HG02970 (cell line): ENCODE results near the gene ABCC4.

Experiments used
- ATAC-seq: cut with Tn5 transposase; IDR thresholded peaks from one replicate; pipeline ENCODE4 v1.9.1; 2021; ENCODE audit warnings: mild to moderate bottlenecking, moderate library complexity, moderate number of reproducible peaks; ENCODE audit not compliant: unreplicated experiment, low FRiP score

Gene ABCC4

DNA sequence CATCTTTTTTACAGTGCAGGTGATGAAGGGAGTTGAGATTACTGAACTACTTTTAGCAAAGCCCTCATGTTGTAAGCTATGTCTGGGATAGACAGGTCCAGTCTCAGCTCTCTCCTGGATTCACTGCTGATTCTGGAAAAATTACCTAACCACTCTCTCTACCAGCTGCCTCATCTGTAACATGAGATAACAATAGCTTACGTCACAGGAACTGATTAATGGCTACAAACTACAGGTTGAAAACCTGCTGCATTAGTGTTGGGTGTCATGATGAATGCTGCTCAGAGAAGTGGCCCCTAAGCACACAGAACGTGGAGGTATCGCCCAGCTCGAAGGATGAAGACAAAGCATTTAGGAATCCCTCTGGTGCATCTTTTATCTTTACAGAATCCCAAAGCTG lies 277.8 kb downstream of the ABCC4 start:
- ATAC-seq, result no peak

DNA sequence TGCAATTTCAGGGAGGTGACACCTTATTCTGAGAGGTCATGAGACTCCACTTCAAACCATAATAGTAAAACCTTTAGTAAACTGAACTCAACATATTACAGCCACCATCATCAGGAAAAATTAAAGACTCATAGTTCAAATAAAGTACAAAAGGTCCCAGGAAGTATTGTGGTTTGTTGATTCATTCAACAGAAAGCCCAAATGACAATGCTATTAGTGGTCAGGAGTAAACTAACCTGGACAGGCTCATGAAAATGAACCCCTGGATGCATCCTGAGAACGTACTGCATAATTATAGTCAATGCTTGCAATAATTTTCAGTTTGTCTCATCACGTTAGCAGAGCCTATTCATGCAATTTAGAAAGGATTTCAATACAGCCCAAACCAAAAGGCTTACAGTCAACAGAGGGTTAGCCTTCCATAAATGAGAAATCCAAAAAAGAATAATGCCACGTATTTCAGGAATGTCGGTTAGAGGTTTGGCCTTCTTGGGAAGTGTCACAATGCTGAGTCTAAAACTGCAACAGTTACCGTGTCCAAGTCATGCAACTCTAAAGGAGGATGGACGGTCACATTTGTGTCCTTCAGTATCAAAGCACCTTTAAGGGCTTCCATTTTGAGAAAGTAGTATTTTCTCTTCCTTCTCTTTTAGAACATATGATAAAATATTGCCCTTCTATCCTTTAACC lies 280.8 kb downstream of the ABCC4 start:
- no peak for ATAC-seq

DNA sequence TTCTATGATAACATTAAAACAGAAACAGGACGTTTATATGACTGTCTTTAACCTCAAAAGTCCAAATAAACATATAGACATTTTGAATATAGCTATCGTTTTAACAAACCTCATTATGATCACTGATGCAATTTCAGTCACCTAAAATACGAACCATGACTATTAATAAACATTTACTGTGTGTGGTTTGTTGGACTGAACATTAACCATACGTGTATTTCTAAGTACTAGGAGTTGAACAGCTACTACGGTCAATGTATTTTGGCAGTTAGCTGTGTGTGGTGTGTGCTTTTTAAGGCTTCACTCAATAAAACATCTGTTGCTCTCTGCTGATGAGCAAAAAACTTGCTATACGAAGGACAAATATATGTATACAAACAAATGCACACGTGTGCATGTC lies 281.4 kb downstream of the ABCC4 start:
- no peak for ATAC-seq

DNA sequence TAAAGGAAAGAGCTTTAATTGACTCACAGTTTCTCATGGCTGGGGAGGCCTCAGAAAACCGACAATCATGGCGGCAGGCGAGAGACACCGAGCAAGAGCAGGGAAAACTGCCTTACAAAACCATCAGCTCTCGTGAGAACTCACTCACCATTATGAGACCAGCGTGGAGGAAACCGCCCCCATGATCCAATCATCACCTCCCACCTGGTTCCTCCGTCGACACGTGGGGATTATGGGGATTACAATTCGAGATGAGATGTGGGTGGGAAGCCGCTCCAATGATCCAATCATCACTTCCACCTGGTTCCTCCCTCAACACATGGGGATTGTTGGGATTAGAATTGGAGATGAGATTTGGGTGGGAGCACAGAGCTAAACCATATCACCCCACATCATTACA lies 293.9 kb downstream of the ABCC4 start:
- no peak for ATAC-seq

DNA sequence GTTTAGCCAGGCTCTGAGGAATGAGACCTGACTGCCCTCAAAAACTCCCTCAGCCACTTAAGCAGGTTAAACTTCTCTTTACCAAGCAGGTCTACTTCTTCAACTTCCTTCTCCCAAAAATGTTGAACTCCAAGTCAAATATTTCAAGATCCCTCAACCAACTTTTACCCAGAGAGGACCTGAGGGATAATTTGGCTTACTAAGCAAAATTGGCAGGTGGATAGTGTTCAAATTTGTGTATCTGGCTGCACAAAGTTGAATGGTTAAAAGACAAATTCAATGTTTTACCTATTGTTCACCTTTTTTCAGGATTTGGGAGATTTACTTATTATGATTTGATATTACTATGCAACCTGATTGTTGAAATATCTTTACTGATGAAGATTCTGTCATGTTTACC lies 296.0 kb downstream of the ABCC4 start:
- ATAC-seq, result no peak

DNA sequence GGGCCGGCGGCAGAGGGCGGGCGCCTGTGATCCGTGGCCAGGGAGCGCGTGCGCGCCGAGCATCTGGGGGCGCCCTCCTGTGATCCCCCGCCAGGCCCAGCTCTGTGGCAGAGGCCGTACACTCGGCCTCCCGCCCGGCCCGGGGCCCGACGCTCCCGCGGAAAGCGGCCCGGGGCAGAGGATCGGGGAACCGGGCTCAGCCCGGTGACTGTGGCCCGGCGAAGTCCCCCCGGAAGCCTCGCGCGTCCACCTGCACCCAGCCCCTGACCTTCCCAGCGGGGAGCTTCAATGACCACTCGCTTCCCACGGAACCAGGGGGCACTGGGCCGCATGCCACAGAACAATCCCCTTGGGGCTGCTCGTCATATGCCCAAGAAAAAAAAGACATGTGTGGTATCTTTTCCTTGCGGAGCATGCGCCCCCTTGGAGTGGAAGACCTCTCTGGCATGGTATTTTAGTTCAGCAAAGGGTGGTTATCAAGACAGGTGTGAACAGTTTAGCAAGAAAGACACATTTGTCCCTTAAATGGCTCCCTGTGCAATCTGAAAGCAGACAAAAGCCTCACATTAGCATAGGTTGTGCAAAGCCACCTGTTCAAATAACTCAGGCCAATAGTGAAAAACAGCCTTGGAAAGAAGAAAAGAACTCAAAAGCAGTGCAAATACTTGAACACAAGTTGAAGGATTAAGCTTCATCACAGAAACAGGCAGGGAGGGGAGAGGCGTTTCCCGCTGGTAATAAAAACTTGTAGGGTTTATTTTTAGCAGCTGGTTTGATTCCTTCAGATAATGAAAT lies 298.0 kb downstream of the ABCC4 start:
- ATAC-seq, result no peak

DNA sequence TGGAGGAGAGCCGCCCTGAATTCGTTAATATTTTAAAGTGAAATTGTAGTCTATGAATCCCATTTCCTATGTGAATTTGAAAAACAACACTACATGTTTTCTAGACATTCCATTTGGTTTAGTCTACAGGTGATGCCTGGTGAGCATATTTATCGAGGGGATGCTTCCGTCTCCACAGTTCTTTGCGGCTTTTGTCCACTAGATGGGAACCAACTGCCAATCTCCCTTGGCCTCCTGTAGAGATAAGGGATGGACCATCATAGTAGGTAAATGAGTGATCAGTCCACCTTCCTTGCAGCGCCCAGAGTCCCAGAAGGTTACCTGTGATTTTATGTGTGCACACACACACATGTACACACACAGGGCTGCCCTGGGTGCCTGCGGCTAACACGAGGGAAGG lies 299.1 kb downstream of the ABCC4 start:
- ATAC-seq, result no peak

DNA sequence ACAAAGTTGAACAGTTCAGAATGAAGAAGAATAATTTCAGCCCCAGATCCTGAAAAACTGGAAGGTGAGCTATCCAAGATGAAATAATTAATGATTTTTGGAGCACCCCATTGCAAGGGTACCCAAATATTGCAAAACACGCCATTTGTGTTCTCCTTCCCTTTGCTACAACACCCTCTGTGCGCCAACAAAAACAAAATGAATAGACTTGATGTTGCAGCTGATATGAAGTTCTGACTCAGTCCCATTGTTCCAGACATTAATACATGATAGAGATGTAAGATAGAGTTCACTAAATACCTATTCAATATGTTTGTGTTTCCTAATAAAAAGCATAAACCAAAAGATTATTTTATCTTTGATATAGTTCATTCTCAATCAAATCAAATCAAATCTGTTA lies 301.4 kb downstream of the ABCC4 start:
- no peak for ATAC-seq

DNA sequence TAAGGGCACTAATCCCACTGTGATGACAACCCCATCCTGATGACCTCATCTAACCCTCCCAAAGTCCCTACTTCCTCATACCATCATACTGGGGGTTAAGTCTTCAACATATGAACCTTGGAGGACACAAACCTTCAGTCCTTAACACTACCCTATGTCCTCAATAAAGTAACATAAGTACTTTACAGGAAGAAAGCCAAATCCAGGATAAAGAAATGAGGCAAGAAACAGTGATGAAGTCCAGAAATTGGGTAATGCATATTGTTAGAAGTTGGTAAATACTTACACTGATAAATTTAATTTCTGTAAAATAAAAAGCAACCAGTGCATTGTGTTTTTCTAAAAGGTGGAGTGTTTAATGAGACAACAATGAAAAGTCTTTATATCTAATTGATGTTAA lies 304.1 kb downstream of the ABCC4 start:
- ATAC-seq, result no peak

DNA sequence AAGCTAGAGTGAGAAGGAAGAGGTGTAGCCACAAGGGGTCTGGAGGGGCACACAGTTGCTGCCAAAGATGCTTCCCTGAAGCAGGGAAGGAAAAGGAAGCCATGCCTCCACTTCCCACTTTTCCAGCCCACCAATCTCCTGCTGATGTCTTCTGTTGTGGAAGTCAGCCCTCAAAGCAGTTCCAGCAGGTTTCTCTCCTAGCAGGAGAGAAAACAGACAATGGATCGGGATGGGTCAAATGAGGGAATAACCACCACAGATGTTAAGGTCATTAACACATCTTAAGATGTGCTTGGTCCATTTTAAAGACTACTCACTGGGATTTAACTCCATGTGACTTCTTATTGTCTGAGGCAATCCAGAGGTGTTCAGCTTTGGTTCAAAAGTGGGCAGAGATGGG lies 304.8 kb downstream of the ABCC4 start:
- ATAC-seq, result no peak

DNA sequence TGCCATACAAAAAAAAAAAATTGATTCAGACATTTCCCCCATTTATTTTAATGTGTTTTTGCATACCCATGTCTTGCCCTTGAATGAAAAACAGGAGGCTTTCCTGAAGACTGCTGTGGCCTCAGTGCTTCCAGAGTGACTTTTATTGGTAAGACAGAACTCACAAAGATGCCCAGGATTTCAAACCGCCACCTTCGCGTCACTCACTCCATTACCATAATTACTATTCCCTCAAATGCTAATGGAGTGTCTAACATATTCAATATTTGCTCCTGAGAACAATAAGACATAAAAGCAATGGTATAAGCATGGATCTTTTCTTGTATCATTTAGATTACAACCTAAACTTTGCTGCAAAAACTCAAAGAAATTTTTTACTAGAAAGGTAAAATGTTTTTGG lies 306.7 kb downstream of the ABCC4 start:
- no peak for ATAC-seq

DNA sequence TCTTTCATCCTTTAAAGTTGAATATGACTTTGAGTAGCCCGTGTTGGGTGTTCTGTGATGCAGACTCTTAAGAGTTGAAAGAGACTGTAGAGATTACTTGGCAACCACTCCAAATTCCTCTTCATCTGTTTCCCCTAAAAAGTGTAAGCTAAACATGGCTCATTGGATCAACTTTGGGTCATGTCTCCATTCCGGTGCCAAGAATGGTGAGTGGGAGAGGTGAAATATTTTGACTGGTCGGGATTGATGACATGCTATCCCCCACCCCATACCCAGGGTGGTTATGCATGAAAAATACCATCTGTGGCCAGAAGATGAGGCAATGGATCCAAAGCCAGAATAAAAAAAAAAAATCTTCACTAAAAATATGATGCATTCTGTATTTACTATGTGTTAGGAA lies 307.6 kb downstream of the ABCC4 start:
- ATAC-seq, result no peak

DNA sequence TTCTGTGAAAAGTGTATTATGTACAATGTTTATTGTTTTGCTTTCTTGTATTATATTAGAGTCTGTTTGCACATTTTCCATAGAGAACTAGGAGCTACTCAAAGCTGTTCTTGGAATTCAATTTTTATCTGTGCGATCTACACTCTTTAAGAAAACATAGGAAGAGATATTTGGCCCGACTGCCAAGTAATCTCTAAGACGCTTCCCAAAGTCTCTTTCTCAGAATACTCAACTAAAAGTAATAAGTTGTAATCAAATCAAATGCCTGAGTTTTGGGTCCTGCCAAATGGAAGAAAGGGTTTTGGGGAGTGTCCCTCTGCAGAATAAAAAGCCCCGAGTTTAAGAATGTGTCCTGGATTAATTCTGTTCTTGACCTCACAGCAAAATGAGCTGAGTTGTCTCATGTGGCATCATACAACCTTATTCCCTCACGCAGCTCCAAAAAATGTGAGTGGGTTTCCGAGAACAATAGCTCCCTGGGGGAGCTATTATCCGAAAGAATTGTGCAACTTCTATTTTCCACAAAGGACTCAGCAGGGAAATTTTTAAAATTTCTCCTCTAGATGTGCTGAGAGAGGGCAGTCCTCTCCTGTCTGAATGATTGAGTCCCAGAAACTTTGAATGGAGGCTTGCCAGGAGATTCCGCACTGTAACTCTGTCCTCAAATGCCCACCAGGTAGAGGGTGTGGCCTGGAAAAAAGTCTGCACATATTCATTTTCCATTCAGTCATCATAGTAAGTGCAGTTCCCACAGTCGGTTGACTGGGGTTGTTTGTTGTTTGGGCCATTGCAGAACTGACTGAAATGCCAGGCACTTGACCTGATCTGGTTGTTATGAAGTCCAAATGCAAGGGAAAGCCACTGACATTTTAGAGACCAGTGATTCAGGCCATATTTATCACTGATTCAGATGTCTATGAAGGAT lies 309.0 kb downstream of the ABCC4 start:
- ATAC-seq, result no peak

DNA sequence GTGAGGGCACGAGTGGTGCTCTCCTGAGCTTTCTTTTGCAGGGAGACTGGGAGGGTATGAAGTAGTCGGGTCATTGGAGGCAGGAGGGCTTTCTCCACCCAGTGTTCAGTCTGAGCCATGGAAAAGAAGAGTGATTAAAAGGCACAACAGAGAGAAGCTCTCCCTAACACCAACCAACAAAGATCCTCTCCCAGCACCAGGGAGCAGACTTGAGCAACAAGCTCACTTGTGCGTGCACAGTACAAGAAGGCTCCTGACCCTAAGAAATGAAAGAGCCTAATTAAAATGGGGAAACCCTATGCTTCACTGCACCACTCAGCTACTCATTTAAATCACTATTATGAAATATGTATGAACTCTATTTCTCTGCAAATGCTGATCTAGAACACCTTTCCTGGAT lies 312.6 kb downstream of the ABCC4 start:
- no peak for ATAC-seq

DNA sequence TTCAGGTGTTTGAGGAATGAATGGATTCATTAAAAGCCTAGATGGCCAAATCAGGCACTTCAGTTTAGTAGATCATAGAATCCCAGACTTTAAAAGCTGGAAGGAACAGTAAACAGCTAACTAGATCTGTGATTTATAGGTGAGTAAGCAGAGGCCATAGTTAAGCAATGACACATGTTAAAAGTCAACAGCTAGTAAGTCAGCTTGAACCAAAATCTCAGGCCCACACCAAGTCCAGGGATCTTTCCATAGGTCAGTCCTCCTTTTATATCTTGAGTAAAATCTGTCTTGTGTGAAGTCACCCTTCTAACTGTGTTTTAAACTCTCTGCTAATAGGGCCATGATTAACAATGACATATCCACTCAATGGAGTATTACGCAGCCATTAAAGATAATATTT lies 313.4 kb downstream of the ABCC4 start:
- no peak for ATAC-seq

DNA sequence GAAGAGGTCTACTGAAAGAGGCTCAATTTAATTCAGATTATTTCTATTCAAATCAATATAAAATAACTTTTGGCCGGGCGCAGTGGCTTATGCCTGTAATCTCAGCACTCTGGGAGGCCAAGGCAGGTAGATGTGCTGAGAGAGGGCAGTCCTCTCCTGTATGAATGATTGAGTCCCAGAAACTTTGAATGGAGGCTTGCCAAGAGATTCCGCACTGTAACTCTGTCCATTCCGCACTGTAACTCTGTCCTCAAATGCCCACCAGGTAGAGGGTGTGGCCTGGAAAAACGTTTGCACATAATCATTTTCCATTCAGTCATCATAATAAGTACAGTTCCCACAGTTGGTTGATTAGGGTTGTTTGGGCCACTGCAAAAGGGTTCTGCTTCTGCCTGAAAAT lies 314.2 kb downstream of the ABCC4 start:
- ATAC-seq, result no peak

DNA sequence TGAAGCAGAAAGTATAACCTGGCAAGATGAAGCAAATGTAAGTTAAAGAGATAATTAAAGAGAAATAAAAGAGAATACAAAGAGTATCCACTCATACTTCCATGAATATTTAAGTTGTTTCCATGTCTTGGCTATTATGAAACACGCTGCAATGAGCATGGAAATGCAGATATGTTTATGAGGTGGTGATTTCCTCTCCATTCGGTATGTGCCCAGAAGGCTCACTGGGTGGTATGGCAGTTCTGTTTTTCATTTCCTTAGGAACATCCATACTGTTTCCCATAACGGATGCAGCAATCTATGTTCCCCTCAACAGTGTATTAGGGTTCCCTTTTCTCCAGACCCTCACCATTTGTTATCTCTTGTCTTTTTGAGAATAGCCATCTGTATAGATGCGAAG lies 316.3 kb downstream of the ABCC4 start:
- ATAC-seq, result no peak

DNA sequence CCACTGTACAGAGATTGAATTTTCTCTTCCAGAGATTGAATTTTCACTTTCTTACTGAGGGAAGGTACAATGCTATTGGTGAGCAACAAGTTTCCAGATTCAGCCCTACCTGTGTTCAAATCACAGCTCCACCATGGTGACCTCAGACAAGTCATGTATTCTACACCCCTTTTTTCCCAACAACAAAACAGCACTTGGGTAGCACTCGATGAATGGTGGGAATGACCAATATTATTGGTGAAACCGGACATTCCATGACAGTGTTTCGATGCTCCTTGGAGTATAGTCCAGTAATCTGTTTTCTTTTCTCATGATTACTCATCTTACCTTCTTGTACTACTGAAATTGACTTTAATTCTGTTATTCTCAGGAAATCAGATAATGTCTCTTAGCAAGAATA lies 322.7 kb downstream of the ABCC4 start:
- no peak for ATAC-seq

DNA sequence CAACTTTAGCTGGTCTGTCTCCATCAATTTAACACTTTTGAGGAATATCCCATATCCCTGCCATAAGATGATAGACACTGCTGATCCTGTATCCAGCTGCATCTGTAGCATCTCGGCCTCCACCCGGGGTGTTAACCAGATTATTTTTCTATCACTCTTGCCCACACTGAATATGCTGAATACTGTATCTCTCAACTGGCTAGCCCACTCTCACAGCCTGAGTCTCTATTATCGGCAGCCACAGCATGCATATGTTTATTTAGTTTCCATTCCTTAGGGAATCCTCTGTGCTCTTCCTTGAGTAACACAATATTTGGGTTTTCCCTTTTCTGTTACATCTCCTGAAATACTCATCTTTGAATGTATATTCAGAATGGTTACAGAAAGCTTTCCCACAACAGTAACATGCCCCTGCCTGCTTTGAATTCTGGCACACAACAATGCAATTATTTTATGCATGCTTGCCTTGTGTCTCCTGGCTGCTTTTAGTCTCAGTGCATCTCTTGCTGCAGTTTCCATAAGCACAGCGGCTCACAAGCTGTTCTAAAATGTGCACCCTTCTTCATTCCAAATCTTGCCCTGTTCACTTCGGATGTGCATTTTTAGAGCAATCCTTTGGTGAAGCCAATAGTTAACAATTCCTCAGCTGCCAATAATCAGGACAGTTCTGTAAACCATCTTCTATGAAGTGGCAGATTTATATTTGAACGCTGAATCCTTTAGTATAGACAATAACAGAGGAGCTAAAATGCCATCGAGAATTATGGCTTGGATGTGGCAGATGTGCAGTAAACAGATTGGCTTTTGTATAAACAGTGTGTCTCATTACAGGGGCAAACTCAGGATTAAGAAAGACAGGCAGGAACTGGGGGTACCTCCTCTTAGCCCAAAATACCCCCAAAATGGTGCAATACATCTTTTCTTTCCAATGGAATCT lies 327.0 kb downstream of the ABCC4 start:
- ATAC-seq, result no peak

DNA sequence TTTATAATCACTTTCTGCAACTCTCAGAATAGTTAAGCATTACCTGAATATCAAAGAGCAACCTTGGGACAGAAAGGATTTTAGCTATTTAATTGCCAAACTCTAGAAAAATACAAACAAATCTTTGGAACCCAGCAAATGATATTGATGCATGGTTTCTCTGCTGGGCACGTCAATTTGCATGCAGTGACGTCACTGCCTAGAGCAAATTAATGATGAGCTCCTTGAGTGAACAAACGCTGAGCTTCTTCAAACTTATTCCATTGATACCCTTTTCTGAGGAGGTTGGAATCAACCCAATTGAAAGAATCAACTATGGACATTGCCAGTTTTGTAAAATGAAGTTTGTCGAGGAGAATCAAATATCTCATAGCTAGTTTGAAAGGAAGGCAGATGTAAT lies 329.0 kb downstream of the ABCC4 start:
- ATAC-seq, result no peak
